NCI-H1105 treated with DMSO at 0.1 percent for 48 hours (cell line): Measurements from ENCODE around the gene RIN3.

Experiments
- DNase-seq: peaks from one replicate; lab custom pipeline; 2025; lab: John Stamatoyannopoulos, UW

The RIN3 gene

DNA sequence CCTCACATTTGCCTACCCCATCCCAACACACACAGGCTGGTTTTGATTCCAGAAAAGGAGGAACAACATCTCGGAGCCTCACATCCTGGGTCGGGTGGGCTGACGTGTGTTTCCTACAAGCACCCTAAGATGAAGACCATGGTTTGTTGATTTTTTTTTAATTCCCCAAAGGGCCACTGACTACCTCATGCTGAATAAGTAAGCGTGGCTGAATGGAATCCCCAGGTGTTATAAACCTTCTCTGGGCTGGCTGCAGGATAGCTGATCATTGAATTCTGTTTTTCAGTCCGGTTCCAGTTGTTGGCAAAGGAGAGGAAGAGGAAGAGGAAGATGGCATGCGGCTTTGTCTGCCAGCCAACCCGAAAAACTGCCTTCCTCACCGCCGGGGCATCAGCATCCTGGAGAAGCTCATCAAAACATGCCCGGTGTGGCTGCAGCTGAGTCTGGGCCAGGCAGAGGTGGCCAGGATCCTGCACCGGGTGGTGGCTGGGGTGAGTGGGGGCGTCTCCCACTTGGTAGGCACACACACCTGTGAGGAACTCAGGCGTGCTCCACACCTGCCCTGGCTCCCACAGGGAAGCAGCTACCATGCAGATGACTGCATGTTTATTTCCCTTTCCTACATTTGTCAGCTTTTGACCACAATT is 42.0 kb downstream of the RIN3 start:
- no peak for DNase-seq

DNA sequence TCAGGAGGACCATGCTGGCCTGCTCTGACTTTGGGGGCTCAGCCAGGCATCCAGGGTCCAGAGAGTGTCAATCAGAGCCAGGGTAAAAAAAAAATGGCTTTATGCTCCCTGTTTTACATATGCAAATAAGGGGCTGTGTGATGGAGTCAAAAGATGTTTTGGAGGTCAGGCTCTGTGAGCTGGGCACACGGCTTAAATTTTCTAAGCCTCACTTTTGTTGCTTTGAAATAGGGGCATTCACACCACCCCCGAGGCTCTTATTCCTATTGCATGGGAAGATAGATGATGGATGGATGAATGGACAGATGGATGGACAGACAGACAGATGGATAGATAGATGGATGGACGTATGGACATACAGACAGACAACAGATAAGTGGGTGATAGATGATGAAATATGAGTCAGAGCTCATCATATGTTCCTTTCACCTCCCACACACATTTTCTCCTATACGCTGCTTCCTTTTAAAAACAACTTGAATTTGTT is 42.7 kb downstream of the RIN3 start:
- DNase-seq: no peak

DNA sequence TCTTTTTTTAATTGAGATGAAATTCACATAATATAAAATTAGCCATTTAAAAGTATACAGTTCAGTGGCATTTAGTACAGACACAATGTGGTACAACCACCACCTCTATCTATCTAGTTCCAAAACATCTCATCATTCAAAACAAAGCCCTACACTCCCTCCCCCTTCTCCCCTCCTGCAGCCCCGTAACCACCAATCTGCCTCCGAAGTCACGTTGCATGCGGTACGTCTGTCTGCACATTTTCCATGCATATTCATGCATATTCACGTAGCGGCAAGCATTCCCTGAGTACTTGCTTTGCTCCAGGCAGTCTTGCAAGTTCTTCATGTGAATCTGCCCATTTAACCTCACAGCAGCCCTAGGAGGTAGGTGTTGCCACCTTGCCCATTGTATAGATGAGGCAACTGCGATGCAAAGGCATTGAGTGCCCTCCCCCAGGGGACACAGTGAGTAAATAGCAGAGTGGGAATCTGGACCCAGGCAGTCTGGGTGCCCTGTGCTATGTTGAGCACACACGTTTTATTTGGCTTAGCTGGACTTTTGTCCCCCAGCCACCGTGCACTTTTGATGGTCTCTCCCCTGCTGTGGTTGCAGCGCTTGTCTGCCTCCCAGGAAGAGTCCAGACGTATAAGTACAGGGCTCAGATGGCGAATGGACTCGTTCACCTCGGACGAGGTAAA is 43.4 kb downstream of the RIN3 start:
- no peak for DNase-seq

DNA sequence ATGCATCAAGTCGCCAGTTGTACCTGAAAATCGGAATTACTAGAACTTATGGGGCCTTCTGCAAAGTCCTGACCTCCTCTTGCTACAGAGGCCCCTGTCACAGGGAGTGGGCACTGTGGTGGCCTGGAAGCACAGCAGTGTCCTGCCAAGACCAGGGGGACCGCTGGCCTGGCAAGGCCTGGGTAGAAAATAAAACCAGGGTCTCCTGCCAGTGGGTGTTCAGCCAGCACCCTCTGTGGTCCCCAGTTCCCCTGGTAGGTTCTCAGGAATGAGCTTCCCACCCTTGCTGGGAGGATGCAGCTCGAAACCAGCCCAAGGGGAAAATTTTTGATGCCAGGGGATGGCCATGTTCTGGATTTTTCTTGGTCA is 43.9 kb downstream of the RIN3 start:
- no peak for DNase-seq

- no peak for DNase-seq
Observed at GRCh38 chr14:92558319-92558718, 44.7 kb downstream of the RIN3 start.

DNA sequence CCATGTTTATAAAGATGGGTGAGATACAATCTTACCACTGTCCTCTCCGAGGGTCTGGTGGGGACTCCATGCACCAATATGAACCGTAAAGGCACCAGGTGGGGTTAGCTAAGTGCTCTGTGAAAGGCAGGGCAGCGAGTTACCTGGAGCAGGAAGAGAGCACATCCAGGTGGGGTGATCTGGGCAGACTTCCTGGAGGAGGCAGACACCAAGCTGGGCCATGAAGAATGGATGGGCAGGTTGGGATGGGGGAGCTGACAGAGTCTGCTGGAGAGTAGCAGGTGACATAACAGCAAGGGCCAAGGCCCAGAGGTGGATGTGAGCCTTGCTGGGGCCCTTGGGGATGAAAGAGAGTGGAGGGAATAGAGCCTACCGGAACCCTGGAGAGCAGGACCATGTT is 45.9 kb downstream of the RIN3 start:
- DNase-seq: no peak

DNA sequence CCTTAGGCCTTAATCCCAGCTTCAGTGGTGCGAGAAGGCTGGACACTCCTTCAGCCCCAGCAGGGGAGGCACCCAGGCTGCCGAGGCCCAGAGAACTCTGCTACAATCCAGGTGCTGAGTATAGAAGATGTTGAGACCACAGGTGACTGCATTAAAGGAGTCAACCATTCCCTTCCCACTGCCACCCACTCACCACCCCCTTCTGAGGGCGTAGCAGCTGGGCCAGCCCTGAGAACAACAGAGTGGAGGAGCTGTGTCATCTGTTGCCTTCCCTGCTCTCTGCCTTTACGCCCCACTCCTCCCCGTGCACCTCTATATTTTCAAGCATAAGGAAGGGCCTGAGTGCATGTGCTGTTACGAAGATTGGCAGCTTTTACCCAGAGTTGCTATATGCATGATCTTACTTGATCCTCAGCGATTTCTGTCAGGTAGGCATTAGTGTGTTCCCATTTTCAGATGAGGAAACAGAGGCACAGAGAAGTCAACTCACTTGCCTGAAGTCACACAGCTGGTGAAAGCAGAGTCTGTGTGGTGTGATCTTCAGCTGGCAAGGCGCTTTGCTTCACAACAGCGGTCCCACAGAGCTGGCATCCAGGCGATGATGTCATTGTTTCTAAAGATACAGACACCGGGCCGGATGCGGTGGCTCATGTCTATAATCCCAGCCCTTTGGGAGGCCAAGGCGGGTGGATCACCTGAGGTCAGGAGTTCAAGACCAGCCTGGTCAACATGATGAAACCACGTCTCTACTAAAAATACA is 46.7 kb downstream of the RIN3 start:
- DNase-seq: no peak

- DNase-seq: no peak
Observed at GRCh38 chr14:92561906-92562479, 48.4 kb downstream of the RIN3 start.

- no peak for DNase-seq
Observed at GRCh38 chr14:92563359-92563758, 49.8 kb downstream of the RIN3 start.

DNA sequence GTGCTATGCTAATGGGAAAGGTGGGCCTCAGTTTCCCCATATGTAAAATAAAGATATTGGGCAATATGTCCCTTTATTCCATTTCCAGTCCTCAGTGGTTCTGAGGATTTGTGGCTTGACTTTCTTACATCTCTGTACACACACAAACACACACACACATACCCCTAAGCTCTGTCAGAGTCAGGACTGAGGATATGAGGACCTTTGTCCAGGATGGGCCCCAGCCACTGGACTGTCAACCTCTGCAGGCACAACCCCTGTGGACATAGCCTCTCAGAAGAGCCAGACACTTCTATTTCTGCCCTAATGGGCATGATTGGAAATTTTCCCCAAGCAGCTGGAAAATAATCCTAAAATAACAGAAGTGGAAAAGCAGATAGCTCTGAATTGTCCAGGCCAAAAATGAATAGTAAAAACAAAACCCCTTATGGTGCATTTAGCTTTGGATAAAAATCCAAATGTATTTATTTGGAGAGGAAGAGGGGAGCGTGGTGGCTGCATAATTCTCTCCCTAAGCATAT is 50.2 kb downstream of the RIN3 start:
- no peak for DNase-seq

DNA sequence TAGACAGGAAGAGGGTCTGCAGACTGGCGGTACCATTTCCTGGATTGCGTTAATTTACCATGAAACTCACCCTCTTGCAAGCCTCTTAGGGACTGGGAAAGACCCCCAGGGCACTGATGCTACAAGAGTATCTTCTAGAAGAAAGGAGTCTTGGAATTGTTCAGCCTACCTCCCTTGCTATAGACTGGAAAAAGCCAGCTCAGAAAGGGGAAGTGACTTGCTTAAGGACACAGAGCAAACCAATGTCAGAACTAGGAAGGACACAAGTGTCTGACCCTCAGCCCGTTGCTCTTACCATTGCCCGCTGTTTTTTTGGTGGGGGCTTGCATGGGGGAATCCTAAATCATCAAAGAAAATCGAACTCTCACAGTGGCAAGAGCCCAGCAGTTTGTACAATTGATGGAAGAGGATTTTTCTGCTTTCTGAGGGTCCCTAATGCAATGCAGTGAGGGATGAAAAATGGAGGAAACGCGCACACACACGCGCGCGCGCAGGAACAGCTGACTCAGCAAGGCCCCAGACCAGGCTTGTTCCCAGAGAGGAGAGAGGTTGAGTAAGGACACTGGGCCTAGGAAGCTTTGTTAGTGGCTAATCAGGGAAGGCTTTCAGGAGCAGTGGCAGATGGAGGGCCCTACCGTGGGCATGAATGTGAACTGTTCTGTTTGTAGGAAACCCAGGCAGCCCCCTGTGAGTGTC is 50.9 kb downstream of the RIN3 start:
- no peak for DNase-seq

- no peak for DNase-seq
Observed at GRCh38 chr14:92565040-92565717, 51.6 kb downstream of the RIN3 start.

DNA sequence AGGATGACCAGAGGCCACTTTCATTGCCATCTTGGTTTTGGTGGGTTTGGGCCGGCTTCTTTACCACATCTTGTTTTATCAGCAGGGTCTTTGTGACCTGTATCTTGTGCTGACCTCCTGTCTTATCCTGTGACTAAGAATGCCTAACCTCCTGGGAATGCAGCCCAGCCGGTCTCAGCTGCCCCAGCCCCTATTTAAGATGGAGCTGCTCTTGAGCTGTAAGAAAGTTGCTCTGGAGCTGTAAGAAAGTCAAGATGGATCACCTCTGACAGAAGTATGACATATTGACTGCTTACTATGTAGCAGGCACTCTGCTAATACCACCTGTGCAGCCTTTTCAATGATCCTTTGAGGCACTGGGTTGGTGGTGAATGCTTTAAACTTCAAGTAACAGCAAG is 52.1 kb downstream of the RIN3 start:
- DNase-seq: no peak

GRCh38 chr14:92567173-92567725 is 53.7 kb downstream of the RIN3 start:
- no peak for DNase-seq

DNA sequence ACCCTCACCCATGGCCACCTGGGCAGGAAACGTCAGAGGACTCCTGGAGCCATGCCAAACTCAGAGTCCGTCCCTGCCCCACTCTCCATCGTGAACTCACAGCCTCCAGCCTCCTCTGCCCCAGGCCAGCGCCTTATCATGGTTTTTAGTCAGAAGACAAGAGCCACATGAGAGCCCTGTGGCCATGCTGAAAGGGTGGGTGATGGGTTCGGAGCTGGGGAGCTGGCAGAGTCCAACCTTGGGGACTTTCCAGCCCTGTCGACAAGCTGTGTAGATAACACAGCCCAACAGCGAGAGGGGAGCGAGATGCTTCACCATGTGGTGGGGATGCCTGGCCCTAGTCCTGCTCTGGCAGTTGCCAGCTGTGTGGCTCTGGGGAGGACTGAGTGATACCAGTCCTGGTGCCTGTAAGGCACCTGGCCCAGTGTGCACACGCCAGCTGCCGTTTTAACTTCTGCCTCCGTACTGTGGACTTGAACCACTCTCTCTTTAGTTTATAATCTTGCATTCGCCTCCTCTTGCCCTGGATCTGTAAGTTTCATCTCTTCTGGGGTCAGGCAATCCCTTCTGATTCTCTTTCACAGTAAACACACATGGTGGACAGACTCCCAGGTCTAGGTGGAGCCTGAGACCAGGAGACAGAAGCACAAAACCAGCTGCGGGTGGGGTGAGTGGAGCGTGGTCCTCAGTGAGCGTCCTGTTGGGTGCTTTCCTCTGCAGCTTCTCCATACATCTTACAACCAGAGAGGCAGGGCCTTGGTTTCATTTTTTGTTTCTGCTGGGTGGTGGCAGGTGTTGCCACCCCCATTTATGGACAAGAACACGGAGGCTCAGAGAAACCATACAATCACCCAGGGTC is 55.3 kb downstream of the RIN3 start:
- DNase-seq: no peak

GRCh38 chr14:92570674-92571262 is 57.2 kb downstream of the RIN3 start:
- DNase-seq: no peak

DNA sequence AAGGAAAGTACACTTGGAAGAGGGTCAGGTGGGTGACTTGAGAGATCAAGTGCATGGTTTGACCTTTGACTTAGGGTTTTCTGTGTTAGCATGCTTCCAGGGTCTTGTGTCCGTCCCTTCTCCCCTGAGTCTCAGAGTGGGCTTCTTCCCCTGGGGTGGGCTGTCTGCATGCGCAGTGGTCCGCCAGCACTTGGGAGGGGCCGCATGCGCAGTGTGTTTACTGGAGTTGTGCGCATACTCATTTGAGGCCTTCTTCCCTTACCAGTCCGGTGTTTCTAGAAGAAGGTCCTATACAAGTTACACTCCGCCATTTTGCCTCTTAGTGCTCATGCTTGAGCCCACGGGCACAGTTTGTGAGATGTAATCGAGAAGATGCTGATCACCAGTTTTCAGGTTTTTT is 58.5 kb downstream of the RIN3 start:
- no peak for DNase-seq

GRCh38 chr14:92573761-92574498 is 60.3 kb downstream of the RIN3 start:
- DNase-seq: no peak
